NCI-H1436 (cell line): ENCODE measurements around the gene B3GNT9.

Source experiments
- DNase-seq: peaks from one replicate; lab custom pipeline; 2025; lab: John Stamatoyannopoulos, UW

Gene B3GNT9

GRCh38 chr16:67166598-67167168, 15.9 kb upstream of the B3GNT9 start:
- DNase-seq: no peak

GRCh38 chr16:67166110-67166547, 15.3 kb upstream of the B3GNT9 start:
- DNase-seq: no peak

- DNase-seq: no peak
These were observed 14.6 kb upstream of the B3GNT9 start for GRCh38 chr16:67165121-67166078.

- DNase-seq: no peak
These were observed 13.8 kb upstream of the B3GNT9 start, which contains the start of gene HSF4 for GRCh38 chr16:67164599-67165061. TSS of gene HSF4 (plus strand) at chr16:67164745. CDS start at chr16:67164812, 67 bp downstream.

GRCh38 chr16:67163999-67164558, 13.3 kb upstream of the B3GNT9 start:
- no peak for DNase-seq

GRCh38 chr16:67163164-67163998, 12.6 kb upstream of the B3GNT9 start:
- no peak for DNase-seq

GRCh38 chr16:67162506-67163163, 11.8 kb upstream of the B3GNT9 start:
- DNase-seq: no peak

- no peak for DNase-seq
These were observed 10.8 kb upstream of the B3GNT9 start for GRCh38 chr16:67161595-67162058.

- DNase-seq: peak; percentile 15
These were observed 8.1 kb upstream of the B3GNT9 start for GRCh38 chr16:67158637-67159600.

- DNase-seq: no peak
These were observed 7.3 kb upstream of the B3GNT9 start for GRCh38 chr16:67157892-67158635.

GRCh38 chr16:67157106-67157748, 6.4 kb upstream of the B3GNT9 start:
- DNase-seq: no peak

- DNase-seq: no peak
These were observed 5.5 kb upstream of the B3GNT9 start for GRCh38 chr16:67156143-67156844.

GRCh38 chr16:67155295-67156142, 4.7 kb upstream of the B3GNT9 start:
- peak; percentile 66 for DNase-seq

GRCh38 chr16:67154578-67155294, 3.9 kb upstream of the B3GNT9 start:
- DNase-seq: no peak

GRCh38 chr16:67151431-67152097, 766 bp upstream of the B3GNT9 start:
- DNase-seq: no peak
